H1 (cell line): ENCODE results near the gene SRSF2. TPM values are rescaled to one million over a fixed set of nuclear protein-coding genes. Genes with fewer than 3 reads are reported as not detected.
A peak's percentile ranks its signal among the peaks of the same experiment; 100 is the strongest.

Source experiments
- ATF2 ChIP-seq: IDR thresholded peaks from 2 replicates; pipeline ENCODE4 v1.6.1; 2012; ENCODE audit warnings: low read length, inconsistent platforms
- BACH1 ChIP-seq: IDR thresholded peaks from 2 replicates; pipeline ENCODE4 v1.6.1; 2012; ENCODE audit warnings: low read length, improper control_type of control experiment
- BRCA1 ChIP-seq: IDR thresholded peaks from 2 replicates; pipeline ENCODE4 v1.6.1; 2012; ENCODE audit warnings: low read depth, low read length, improper control_type of control experiment
- CBX5 ChIP-seq: fragments of 300-800, 300-1000 bp; sonication (generic); IDR thresholded peaks from 2 replicates; pipeline ENCODE4 v1.7.1; 2016; ENCODE audit warnings: antibody characterized with exemption, low read length, low read depth
- CEBPB ChIP-seq: IDR thresholded peaks from 2 replicates; pipeline ENCODE4 v1.6.1; 2012; ENCODE audit warnings: low read depth, low read length
- CHD2 ChIP-seq: IDR thresholded peaks from 2 replicates; pipeline ENCODE4 v1.6.1; 2012; ENCODE audit warnings: low read length, improper control_type of control experiment
- EGR1 ChIP-seq: IDR thresholded peaks from 2 replicates; pipeline ENCODE4 v1.6.1; 2011; ENCODE audit warnings: low read depth, low read length, borderline replicate concordance
- FOSL1 ChIP-seq: IDR thresholded peaks from 2 replicates; pipeline ENCODE4 v1.6.1; 2011; ENCODE audit warnings: mild to moderate bottlenecking, low read depth, low read length, moderate library complexity; ENCODE audit not compliant: insufficient read depth
- KDM4A ChIP-seq: IDR thresholded peaks from one replicate; pipeline ENCODE4 v1.7.1; 2012; ENCODE audit warnings: low read depth, mild to moderate bottlenecking, moderate library complexity, low read length, inconsistent platforms; ENCODE audit not compliant: severe bottlenecking
- KDM5A ChIP-seq: fragments of 200-600 bp; IDR thresholded peaks from 2 replicates; pipeline ENCODE4 v1.7.1; 2012; ENCODE audit warnings: mild to moderate bottlenecking, low read length, inconsistent platforms, mixed read lengths
- NRF1 ChIP-seq: IDR thresholded peaks from 2 replicates; pipeline ENCODE4 v1.6.1; 2011; ENCODE audit warnings: mild to moderate bottlenecking, low read depth, low read length, improper control_type of control experiment
- POLR2AphosphoS5 ChIP-seq: IDR thresholded peaks from 2 replicates; pipeline ENCODE4 v1.6.1; 2011; ENCODE audit warnings: low read depth, low read length
- RAD21 ChIP-seq, 2 experiments: IDR thresholded peaks in 1 of 2; conservative IDR thresholded peaks in 1 of 2; 2 replicates each; pipeline ENCODE4 v1.6.1; 2011; ENCODE audit warnings: low read depth in 2 of 2, low read length in 2 of 2, improper control_type of control experiment in 1 of 2, inconsistent platforms in 1 of 2, mild to moderate bottlenecking in 1 of 2, moderate library complexity in 1 of 2
- RBBP5 ChIP-seq: IDR thresholded peaks from 2 replicates; pipeline ENCODE4 v1.7.1; 2012; ENCODE audit warnings: low read depth, mild to moderate bottlenecking, inconsistent platforms, low read length, moderate library complexity, borderline replicate concordance
- RFX5 ChIP-seq: IDR thresholded peaks from 2 replicates; pipeline ENCODE4 v1.6.1; 2011; ENCODE audit warnings: low read depth, low read length, improper control_type of control experiment, borderline replicate concordance
- RXRA ChIP-seq: IDR thresholded peaks from 2 replicates; pipeline ENCODE4 v1.6.1; 2011; ENCODE audit warnings: low read depth, mild to moderate bottlenecking, low read length, moderate library complexity; ENCODE audit not compliant: insufficient read depth
- SIX5 ChIP-seq: IDR thresholded peaks from 2 replicates; pipeline ENCODE4 v1.6.1; 2011; ENCODE audit warnings: mild to moderate bottlenecking, low read depth, low read length
- SUZ12 ChIP-seq: fragments of 200-600 bp; sonication (generic); IDR thresholded peaks from 2 replicates; pipeline ENCODE4 v1.6.1; 2012; ENCODE audit warnings: mild to moderate bottlenecking, inconsistent platforms, low read length, moderate library complexity, mixed read lengths
- TAF1 ChIP-seq: IDR thresholded peaks from 2 replicates; pipeline ENCODE4 v1.6.1; 2011; ENCODE audit warnings: mild to moderate bottlenecking, low read depth, low read length
- TAF7 ChIP-seq: optimal IDR thresholded peaks from 2 replicates; pipeline ENCODE3; 2011; ENCODE audit warnings: low read depth, mild to moderate bottlenecking, inconsistent platforms, low read length, moderate library complexity, borderline replicate concordance
- TBP ChIP-seq: IDR thresholded peaks from 2 replicates; pipeline ENCODE4 v1.6.1; 2011; ENCODE audit warnings: low read depth, low read length, improper control_type of control experiment
- polyA plus RNA-seq, 7 experiments: library from polyadenylated mRNA; depleted of rRNA in 3 of 7; stranded (reverse) in 5 of 7; unstranded in 2 of 7; fragments of >200 nt in 5 of 7; fragments of 200-250 nt in 2 of 7; gene quantifications; 1 replicate in 5 of 7; 2 replicates in 1 of 7; 4 replicates in 1 of 7; pipeline versions ENCODE4 v1.2.1 to v1.2.3, GENCODE V29; 2011 to 2013; ENCODE audit warnings: missing spikeins in 2 of 7, mixed read lengths in 2 of 7
- total RNA-seq: library from RNA; stranded (reverse); fragmentation: NEBNext Ultra II Directional; extraction: Animal tissue kit (Norgen Biotek cat#: 25700); gene quantifications from 2 replicates; pipeline ENCODE4 v1.2.1, GENCODE V29; 2021
- TF ChIP-seq, protein P1 (sequence below): IDR thresholded peaks from 2 replicates; pipeline ENCODE4 v1.6.1; 2011; ENCODE audit warnings: low read length, improper control_type of control experiment

Gene SRSF2
- total and polyA plus RNA-seq, 2 of the 8 experiments (the other 6 are each of a cell fraction or from before 2014, with no cell fraction given): 397 to 401 TPM

GRCh38 chr17:76737676-76738467 lies 741 bp upstream of the SRSF2 start, which contains the start of gene MFSD11 (continued):
- TF ChIP-seq CHD2: no peak
- TF ChIP-seq RBBP5: no peak; the same call in 1 of the 2 replicates
- TF ChIP-seq KDM5A: no peak
- TF ChIP-seq TBP: no peak
- TF ChIP-seq FOSL1: peak; percentile 59; the same call in 1 of the 2 replicates
- no peak for TF ChIP-seq ATF2
- no peak for TF ChIP-seq EGR1
- TF ChIP-seq CEBPB: no peak
- peak; percentile 76 for TF ChIP-seq SIX5
- TF ChIP-seq TAF1: no peak; the same call in 1 of the 2 replicates
- peak; percentile 68; the same call in 1 of the 2 replicates for TF ChIP-seq POLR2AphosphoS5
- no peak for TF ChIP-seq RFX5
- no peak for TF ChIP-seq RXRA
- TF ChIP-seq, protein P1, sequence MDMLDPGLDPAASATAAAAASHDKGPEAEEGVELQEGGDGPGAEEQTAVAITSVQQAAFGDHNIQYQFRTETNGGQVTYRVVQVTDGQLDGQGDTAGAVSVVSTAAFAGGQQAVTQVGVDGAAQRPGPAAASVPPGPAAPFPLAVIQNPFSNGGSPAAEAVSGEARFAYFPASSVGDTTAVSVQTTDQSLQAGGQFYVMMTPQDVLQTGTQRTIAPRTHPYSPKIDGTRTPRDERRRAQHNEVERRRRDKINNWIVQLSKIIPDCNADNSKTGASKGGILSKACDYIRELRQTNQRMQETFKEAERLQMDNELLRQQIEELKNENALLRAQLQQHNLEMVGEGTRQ: peak; percentile 96
- TF ChIP-seq BACH1: no peak
- TF ChIP-seq KDM4A: no peak
- no peak for TF ChIP-seq CBX5
- peak; percentile 60 for TF ChIP-seq TAF7
- TF ChIP-seq BRCA1: no peak
- TF ChIP-seq NRF1: no peak
- TF ChIP-seq RAD21 (IDR thresholded peaks at IDR 0.05 in 1 of 2, conservative IDR thresholded peaks at IDR 0.05 in 1 of 2; ENCODE audit: low read depth in 2 of 2, low read length in 2 of 2): no peak
- TF ChIP-seq SUZ12: no peak
